Muscle of arm (tissue), 12 donors: ENCODE data around the gene HMGA1. TPM values are rescaled to one million over a fixed set of nuclear protein-coding genes. Genes with fewer than 3 reads are reported as not detected.
A peak's percentile ranks its signal among the peaks of the same experiment; 100 is the strongest.

Experiments
- DNase-seq: peaks from one replicate; pipeline ENCODE4 v3.0.0-alpha.2; 2013
- polyA plus RNA-seq, 12 donors: library from polyadenylated mRNA; unstranded; fragments of 120-200 nt; gene quantifications; one replicate each; pipeline ENCODE4 v1.2.1, GENCODE V29; 2013; ENCODE audit not compliant: insufficient read length in 12 of 12

The HMGA1 gene
- polyA plus RNA-seq, 12 donors = 62.1 to 167 (median 88.1) TPM; not detected in 1

DNA sequence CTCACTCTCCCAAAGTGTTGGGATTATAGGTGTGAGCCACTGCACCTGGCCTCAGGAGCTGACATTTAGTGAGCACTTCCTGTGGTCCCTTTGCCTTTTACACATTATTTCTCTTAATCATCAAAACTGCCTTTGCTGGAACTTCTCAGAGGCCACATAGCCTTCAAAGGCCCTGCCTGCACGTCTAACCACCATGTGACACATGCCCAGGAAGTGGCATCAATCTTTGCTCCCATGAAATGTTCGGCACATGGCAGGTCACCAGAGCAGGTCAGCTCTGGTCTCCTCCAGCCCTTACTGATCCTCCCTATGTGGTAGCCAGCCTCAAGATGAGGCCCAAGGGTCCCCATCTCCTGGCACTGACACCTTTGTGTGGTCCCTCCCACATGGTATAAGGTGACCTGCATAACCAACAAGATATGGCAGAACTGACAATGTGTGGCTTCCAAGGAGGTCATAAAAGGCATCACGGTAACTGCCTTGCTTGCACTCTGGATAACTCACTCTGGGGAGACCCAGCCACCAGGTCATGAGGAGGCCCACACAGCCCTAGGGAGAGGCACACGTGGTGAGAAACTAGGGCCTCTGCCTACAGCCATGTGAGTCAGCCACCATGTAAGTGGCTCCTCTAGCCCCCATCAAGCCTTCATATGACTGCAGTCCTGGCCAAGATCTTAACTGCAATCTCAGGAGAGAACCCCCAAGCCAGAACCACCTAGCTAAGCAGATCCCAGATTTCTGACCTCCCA is 28.8 kb upstream of the HMGA1 start:
- no peak for DNase-seq

DNA sequence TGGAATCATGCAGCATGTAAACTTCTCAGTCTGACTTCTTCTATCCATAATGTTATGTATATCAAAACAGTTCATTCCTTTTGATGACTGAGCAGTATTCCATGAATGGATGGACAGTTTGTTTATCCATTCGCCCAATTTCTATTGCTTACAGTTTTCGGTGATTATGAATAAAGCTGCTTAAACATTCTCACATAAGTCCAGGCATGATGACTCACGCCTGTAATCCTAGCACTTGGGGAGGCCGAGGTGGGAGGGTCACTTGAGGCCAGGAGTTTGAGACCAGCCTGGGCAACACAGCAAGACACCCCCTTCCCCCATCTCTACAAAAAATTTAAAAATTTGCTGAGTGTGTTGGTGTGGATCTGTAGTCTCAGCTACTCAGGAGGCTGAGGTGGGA is 22.9 kb upstream of the HMGA1 start:
- no peak for DNase-seq

DNA sequence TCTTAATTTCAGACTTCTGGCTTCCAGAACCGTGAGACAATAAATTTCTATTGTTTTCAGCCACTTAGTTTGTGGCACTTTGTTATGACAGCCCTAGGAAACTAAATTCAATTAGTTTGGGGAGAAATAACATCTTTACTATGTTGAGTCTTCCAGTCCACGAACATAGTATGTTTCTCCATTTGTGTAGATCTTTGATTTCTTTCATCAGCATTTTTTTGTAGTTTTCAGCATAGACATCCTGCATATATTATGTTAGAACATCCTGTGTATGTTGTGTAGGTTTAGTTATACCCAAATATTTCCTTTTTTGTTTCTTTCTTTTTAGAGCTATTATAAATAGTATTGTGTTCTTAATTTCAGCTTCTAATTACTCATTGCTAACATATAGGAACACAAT is 18.0 kb upstream of the HMGA1 start:
- DNase-seq = no peak

DNA sequence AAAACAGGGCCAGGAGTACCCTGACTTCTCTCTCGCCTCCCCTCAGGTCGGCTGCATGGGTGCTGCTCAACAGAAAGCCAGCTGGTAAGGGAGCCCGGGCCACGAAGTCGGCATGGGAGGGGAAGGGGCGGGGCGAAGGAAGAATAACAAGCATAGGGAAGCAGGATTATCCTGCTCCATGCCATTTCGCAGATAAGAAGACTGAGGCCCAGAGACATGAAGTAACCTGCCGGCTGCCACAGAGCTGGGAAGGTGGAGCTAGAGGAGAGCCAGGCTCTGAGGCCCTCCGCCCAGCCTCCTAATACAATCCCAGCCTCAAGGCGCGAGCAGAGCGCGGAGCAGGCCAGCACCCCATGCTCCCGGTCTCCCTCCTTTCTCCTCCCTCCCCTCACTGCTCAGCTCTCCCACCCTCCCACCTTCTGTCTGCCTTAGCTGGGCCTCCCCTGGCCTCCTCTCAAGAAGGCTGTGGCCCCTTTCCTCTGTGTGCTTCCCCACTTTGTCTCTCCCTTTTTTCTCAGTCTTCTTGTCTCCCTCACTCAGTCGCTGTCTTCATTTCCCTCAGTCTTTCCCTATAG is 13.2 kb upstream of the HMGA1 start:
- DNase-seq = no peak

- DNase-seq = peak; percentile 80
Observed at GRCh38 chr6:34223956-34224940, 12.4 kb upstream of the HMGA1 start.

DNA sequence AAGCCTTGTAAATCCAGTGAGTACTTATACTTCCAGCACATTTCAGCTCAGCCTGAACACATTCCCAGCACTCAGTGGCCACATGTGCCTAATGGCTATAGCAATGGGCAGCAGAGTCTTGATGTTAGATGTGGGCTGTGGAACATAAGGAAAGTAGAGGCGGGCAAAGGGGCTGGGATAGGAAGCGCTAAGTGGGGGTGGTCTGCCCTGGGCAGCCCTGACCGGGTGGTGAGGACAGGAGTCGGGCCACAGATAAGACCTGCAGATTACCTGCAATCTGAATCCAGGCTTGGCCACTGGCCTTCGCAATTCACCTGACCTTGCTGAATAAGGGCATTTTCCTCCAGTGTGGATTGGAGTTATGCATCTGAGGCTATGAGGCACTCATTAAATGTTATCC is 11.1 kb upstream of the HMGA1 start:
- no peak for DNase-seq

DNA sequence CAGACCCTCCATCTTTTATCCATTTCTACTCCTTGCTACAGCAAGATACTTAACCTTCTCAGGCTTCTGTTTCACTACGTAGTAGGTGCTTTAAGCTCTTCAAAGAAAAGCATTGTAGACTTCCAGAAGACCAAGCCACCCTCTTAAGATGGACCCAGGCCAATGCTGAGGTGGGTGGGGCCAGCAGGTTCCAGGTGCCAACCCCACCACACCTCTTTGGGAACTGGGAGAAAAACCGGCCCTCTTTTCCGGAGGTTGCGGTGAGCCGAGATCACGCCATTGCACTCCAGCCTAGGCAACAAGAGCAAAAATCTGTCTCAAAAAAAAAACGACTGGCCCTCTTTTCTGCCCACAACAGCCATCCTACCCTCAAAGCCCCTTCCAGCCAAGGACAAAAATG is 10.6 kb upstream of the HMGA1 start:
- no peak for DNase-seq

DNA sequence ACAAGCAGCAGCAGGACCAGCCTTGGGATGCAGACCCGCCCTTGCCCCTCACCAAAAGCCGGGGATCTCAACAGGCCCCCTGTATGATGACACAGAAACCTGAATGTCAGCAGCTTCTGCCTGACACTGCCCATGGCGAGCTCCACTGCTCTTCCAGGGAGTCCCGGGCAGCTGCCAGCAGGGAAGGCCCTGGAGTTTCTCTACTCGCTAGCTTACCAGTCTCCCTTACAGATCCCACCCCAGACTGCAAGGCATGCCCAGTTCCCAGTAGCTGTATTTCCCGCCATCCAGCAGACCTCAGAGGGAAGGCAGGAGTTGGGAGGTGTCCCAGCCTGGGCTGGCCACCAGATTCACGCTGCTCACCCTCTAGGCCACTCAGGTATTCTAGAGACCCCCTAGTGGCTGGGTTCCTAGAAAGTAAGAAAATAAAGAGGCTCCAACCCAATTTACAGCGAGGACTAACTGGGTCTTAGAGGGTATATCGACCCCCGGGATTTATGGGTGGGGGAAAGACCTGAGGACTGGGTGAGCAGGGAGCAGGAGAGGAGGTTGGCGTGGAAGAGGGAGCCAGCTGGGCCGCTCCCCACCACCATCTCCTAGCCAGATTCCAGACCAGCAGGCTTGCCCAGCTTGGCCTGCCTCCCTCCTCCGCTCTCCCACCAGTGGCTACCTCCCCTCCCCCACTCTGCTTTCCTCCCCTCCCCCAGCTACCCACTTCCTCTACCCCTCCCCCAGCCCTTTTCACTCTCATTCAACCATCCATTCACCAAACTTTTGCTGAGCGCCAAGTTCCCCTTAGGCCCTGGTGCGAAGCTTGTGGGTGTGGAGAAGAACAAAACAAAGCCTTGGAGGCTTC is 9.7 kb upstream of the HMGA1 start:
- DNase-seq = no peak

- no peak for DNase-seq
Observed at GRCh38 chr6:34227761-34228421, 8.8 kb upstream of the HMGA1 start.

- no peak for DNase-seq
Observed at GRCh38 chr6:34229877-34230276, 6.8 kb upstream of the HMGA1 start.

GRCh38 chr6:34230653-34231371 is 5.9 kb upstream of the HMGA1 start:
- DNase-seq = no peak

DNA sequence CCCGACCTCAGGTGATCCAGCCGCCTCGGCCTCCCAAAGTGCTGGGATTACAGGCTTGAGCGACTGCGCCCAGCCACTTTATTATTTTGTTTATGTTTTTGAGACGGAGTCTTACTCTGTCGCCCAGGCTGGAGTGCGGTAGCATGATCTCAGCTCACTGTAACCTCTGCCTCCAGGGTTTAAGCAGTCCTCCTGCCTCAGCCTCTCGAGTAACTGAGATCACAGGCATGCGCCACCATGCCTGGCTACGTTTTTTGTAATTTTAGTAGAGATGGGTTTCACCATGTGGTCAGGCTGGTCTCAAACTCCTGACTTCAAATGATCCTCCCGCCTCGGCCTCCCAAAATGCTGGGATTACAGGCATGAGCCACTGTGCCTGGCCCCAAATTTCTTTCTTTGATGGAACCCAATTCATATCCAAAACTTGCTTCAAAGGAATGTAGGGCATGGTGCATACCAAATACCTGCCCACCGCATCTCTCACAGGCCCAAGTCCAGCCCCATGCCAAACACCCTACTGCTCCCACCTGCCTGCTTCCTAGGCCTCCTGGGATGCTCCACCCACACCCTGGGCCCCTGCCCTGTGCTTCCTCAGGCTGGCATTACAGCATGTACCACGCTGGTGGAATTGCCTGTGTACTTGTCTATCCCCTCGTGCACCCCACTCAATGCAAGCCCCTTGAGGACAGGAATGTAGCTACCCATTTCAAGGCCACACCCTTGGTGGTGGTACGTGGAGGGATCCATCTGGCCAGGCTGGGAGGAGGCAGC is 4.9 kb upstream of the HMGA1 start:
- DNase-seq = no peak

- no peak for DNase-seq
Observed at GRCh38 chr6:34232901-34233300, 3.8 kb upstream of the HMGA1 start.

- no peak for DNase-seq
Observed at GRCh38 chr6:34233867-34234266, 2.8 kb upstream of the HMGA1 start.

- no peak for DNase-seq
Observed at GRCh38 chr6:34234667-34235306, 1.9 kb upstream of the HMGA1 start.

- no peak for DNase-seq
Observed at GRCh38 chr6:34235307-34236130, 1.2 kb upstream of the HMGA1 start.

DNA sequence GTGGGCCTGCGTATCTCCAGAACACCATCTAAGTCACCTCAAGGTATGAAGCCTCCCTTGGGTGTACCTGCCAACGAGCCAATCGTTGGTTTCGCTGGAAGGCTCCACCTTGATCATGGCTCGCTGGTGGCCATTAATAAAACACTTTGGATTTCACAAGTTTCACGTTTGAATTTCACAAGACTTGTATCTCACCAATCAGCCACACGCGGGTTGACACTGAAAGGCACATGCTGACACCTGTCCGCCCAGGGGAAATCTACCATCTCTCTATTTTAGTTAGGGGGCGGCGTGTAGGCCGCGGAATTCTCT is 586 bp upstream of the HMGA1 start:
- no peak for DNase-seq

DNA sequence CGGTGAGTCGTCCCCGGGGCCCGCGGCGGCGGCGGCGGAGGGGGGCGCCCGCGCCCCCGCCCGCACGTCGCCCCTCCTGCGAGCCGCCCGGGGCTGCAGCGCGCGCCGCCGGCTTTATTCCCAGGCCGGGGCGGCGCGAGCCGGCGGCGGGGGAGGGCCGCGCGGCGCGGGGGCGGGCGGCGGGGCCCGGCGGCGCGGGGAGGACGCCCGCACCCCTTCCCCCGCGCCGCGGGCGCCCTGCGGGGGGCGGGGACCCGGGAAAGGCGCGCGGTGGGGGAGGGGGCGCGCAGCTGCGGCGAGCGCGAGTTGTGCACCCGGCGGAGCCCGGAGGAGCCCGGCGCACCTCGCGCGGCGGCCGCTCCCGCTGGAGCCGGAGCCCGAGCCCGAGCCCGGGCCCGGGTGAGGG is 646 bp downstream of the HMGA1 start:
- no peak for DNase-seq
